ENCODE measurements around the gene SRSF2.

SRSF2 gene

DNA sequence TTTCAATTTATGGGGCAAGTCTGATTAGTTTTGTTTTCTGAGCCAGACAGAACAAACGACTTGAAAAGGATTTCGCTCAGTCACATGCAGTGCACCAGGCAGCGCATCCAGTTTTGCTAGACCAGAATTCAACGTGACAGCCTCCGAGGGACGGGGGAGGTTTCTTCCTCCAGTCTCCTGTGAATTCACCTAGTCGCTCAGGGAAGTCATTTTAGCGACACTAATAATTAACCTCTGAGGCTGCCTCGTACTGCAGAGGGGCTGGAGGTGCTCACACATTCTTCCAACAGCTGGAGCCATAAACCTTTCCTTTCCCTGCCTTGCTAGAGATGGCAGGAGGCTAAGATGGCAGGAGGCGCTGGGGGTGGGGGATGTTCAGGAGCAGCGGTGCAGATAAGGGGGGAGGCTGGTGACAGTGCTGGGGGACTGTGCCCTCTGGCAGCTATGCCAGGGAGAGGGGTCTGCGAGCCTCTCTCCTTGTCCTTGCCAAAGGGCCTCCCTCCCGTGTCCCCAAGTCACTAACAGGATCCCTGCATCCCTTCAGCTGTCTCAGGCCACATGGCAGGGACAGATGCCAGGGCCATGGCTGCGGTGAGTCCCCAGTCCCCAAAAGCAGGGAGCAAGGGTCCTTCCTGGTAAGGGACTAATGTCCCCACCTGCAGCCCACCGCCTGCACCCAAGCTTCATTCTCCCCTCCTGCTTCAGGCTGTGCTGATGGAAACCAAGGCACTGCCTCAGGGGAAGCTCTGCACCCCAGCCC is 50.4 kb downstream of the SRSF2 start:
- Histone ChIP-seq H3K36me3 (ENCODE audit: control insufficient read depth in 4 of 4, insufficient read depth in 4 of 4, low read length in 3 of 4) (no peaks in the 10 kb centered on the region), H3K27me3 (replicated peaks in 2 of 5; ENCODE audit: control insufficient read depth in 4 of 5, insufficient read depth in 5 of 5, low read length in 4 of 5) (no peaks in the 10 kb centered on the region), H3K4me1 (ENCODE audit: control extremely low read depth in 1 of 4, control insufficient read depth in 4 of 4, insufficient read depth in 4 of 4, low read length in 3 of 4) (peaks cover 0 to 5% (median 1%) of the 10 kb centered on the region in 4 experiments), H3K9me3 (ENCODE audit: control extremely low read depth in 1 of 5, control insufficient read depth in 4 of 5, insufficient read depth in 2 of 5, low read depth in 1 of 5, low read length in 4 of 5) (no peaks in the 10 kb centered on the region), H3K27ac (ENCODE audit: insufficient read depth in 1 of 2, low read depth in 1 of 2, low read length in 2 of 2, poor library complexity in 1 of 2, severe bottlenecking in 2 of 2) (no peak overlapping the region), H3K4me3 (ENCODE audit: control insufficient read depth in 1 of 7, extremely low read depth in 1 of 7, insufficient read depth in 4 of 7, low read depth in 2 of 7, low read length in 6 of 7) (no peak overlapping the region)
- ChIA-PET POLR2A (no interaction called here), CTCF (interaction anchor here (1.2 to 1.5 kb wide), 2 partner anchors 10 to 16 kb away, joined by 3 read pairs; no protein-coding TSS in a partner anchor)
- no peak for DNase-seq
- 94% methylated on average over 13 of the region's 15 CpGs for whole genome bisulfite sequencing (ENCODE audit: insufficient coverage)

DNA sequence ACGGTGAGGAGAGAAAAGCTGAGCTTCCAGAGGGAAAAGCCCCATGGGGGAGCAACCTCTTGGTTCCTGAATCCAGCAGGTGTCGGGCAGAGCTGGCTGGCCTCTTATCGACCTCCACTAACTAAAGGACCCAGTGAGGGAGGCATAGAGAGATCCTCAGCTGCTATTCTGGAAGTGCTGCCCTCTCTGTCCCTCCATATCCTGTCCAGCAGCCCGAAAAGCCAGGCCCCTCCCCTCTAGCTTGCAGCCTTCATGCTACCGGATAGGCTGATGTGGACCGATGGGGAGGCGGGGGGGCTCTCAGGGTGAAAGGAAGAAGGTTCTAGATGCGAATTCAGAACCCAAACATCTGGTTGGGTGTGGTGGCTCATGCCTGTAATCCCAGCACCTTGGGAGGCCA is 51.3 kb downstream of the SRSF2 start:
- CTCF ChIA-PET, result interaction anchor here (0.9 to 2.8 kb wide), 3 partner anchors 17 to 128 kb away, joined by 3 to 11 read pairs (median 3); no protein-coding TSS in a partner anchor
- H3K36me3 ChIP-seq (ENCODE audit: control insufficient read depth in 4 of 4, insufficient read depth in 4 of 4, low read length in 3 of 4), result no peaks in the 10 kb centered on the region

DNA sequence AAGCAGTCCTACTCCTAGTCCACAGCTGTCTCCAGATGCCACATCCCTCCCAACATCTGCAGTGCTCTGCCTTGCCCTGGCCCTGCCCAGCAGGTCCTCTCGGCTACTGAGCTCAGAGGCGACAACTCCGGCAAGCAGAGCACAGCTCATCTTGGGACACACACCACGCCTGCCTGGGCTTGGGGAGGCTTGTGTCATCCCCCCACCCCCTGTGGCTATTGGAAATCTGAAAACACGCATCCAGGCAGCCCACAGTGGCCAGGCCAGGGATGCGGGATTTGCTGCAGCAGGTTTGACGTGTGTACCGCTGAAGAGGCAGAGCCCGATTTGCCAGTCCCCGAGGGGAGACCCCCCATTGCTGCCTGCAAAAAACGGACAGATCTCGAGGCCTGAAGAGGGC is 51.8 kb downstream of the SRSF2 start:
- H3K27me3 ChIP-seq (replicated peaks in 2 of 5; ENCODE audit: control insufficient read depth in 4 of 5, insufficient read depth in 5 of 5, low read length in 4 of 5), result no peaks in the 10 kb centered on the region
- no peaks in the 10 kb centered on the region for H3K36me3 ChIP-seq (ENCODE audit: control insufficient read depth in 4 of 4, insufficient read depth in 4 of 4, low read length in 3 of 4)
- no peak overlapping the region for H3K27ac ChIP-seq (ENCODE audit: insufficient read depth in 1 of 2, low read depth in 1 of 2, low read length in 2 of 2, poor library complexity in 1 of 2, severe bottlenecking in 2 of 2)
- H3K4me3 ChIP-seq (ENCODE audit: control insufficient read depth in 1 of 7, extremely low read depth in 1 of 7, insufficient read depth in 4 of 7, low read depth in 2 of 7, low read length in 6 of 7), result no peak overlapping the region
- CTCF ChIA-PET, result interaction anchor here (0.9 to 2.8 kb wide), 2 partner anchors 28 to 127 kb away, joined by 3 to 11 read pairs; no protein-coding TSS in a partner anchor
- no peak for DNase-seq
- H3K9me3 ChIP-seq (ENCODE audit: control extremely low read depth in 1 of 5, control insufficient read depth in 4 of 5, insufficient read depth in 2 of 5, low read depth in 1 of 5, low read length in 4 of 5), result no peaks in the 10 kb centered on the region
- POLR2A ChIA-PET, result no interaction called here
- peaks cover 0 to 5% (median 1%) of the 10 kb centered on the region in 4 experiments for H3K4me1 ChIP-seq (ENCODE audit: control extremely low read depth in 1 of 4, control insufficient read depth in 4 of 4, insufficient read depth in 4 of 4, low read length in 3 of 4)
- WGBS (ENCODE audit: insufficient coverage), result 96% methylated on average over 9 of the region's 12 CpGs

More for the DNA sequence above, 51.3 kb downstream of the SRSF2 start:
- Histone ChIP-seq H3K4me3 (ENCODE audit: control insufficient read depth in 1 of 7, extremely low read depth in 1 of 7, insufficient read depth in 4 of 7, low read depth in 2 of 7, low read length in 6 of 7) (no peak overlapping the region), H3K27ac (ENCODE audit: insufficient read depth in 1 of 2, low read depth in 1 of 2, low read length in 2 of 2, poor library complexity in 1 of 2, severe bottlenecking in 2 of 2) (no peak overlapping the region), H3K27me3 (replicated peaks in 2 of 5; ENCODE audit: control insufficient read depth in 4 of 5, insufficient read depth in 5 of 5, low read length in 4 of 5) (no peaks in the 10 kb centered on the region), H3K9me3 (ENCODE audit: control extremely low read depth in 1 of 5, control insufficient read depth in 4 of 5, insufficient read depth in 2 of 5, low read depth in 1 of 5, low read length in 4 of 5) (no peaks in the 10 kb centered on the region), H3K4me1 (ENCODE audit: control extremely low read depth in 1 of 4, control insufficient read depth in 4 of 4, insufficient read depth in 4 of 4, low read length in 3 of 4) (peaks cover 0 to 5% (median 1%) of the 10 kb centered on the region in 4 experiments)
- WGBS (ENCODE audit: insufficient coverage), result 99% methylated on average over 8 of the region's 8 CpGs
- POLR2A ChIA-PET, result no interaction called here
- no peak for DNase-seq

DNA sequence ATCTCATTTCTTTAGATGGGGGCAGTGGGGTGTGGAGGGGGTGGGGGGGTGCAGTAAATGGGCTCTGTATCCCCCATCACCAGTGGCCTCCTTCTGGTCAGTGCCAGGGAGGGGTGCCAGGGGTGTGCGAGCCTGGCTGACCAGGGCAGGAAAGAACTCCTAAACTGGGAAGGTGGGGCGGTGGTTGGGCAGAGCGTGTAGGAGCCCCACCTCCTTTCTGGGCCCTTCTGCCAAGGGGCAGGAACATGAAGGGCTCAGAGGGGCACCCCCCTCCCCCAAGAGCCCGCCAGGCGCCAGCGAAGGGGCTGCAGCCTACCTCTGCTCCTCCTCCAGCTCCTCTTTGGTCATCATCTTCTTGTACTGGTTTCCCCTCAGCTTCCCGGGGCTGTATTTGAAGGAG is 52.4 kb downstream of the SRSF2 start:
- Histone ChIP-seq H3K4me1 (ENCODE audit: control extremely low read depth in 1 of 4, control insufficient read depth in 4 of 4, insufficient read depth in 4 of 4, low read length in 3 of 4) (peaks cover 0 to 5% (median 1%) of the 10 kb centered on the region in 4 experiments), H3K4me3 (ENCODE audit: control insufficient read depth in 1 of 7, extremely low read depth in 1 of 7, insufficient read depth in 4 of 7, low read depth in 2 of 7, low read length in 6 of 7) (no peak overlapping the region), H3K36me3 (ENCODE audit: control insufficient read depth in 4 of 4, insufficient read depth in 4 of 4, low read length in 3 of 4) (no peaks in the 10 kb centered on the region), H3K27ac (ENCODE audit: insufficient read depth in 1 of 2, low read depth in 1 of 2, low read length in 2 of 2, poor library complexity in 1 of 2, severe bottlenecking in 2 of 2) (no peak overlapping the region), H3K9me3 (ENCODE audit: control extremely low read depth in 1 of 5, control insufficient read depth in 4 of 5, insufficient read depth in 2 of 5, low read depth in 1 of 5, low read length in 4 of 5) (no peaks in the 10 kb centered on the region), H3K27me3 (replicated peaks in 2 of 5; ENCODE audit: control insufficient read depth in 4 of 5, insufficient read depth in 5 of 5, low read length in 4 of 5) (no peaks in the 10 kb centered on the region)
- CTCF ChIA-PET, result interaction anchor here (0.9 to 2.8 kb wide), 2 partner anchors 29 to 127 kb away, joined by 3 to 11 read pairs; no protein-coding TSS in a partner anchor
- POLR2A ChIA-PET, result interaction anchor here (1.2 kb wide), 1 partner anchor 25 kb away, joined by 3 read pairs; no protein-coding TSS in a partner anchor
- 80% methylated on average over 3 of the region's 7 CpGs for WGBS (ENCODE audit: insufficient coverage)
- no peak for DNase-seq
